HG03108 (cell line): Measurements from ENCODE around the gene PMIS2.
A peak's percentile ranks its signal among the peaks of the same experiment; 100 is the strongest.

Source experiments
- ATAC-seq: cut with Tn5 transposase; IDR thresholded peaks from one replicate; pipeline ENCODE4 v1.9.1; 2021; ENCODE audit warnings: moderate library complexity; ENCODE audit not compliant: unreplicated experiment

The PMIS2 gene

DNA sequence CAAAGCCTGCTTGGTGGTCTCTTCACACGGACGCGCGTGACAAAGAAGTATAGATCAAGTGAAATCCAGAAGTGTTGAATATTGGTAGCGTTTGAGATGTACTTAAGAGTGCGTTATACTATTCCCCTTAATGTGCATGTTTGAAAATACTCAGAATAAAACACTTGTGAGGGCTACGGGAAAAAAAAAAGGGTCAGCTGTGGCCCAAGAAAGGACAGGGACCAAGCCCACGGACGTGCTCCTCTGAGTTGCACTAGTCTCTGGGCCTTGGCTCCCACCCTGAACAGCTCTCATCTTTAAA lies 42.2 kb downstream of the PMIS2 start:
- no peak for ATAC-seq

DNA sequence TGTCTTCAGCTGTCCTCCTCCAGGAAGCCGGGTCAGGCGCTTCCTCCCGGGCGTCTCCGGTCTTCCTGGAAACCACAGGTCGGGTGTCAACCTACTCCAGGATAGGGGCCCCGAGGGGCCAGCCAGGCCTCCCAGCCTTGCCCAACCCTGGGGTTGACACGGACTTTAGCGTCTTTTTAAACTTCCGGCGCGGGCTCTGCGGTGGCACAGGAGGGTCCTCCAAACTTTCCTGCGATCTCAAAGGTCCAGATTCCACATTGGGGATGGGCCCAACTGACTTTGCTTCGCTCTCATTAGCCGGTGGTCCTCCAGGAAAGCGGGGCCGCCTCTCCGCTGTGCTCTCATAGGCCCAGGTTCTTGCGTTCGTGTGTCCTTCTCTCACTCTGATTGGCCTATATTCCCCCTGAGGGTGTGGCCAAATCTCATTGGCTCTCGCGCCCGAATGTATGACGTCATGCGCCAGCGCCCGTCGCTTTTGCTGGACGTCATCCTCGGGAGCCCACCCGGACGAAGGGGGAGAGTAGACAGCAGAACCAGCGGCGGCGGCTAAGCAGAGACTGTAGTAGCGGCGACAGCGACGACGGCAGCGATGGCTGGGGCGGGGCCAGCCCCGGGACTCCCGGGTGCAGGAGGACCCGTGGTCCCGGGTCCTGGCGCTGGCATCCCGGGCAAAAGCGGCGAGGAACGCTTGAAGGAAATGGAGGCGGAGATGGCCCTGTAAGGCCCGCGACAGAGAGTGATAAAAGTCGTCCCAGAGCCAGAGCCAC lies 42.8 kb downstream of the PMIS2 start, which contains the start of gene RBM42:
RBM42 (plus strand) TSS at position 472 of the 767 bp plus-strand sequence; CDS start at position 590, 118 bp downstream.
- peak; percentile 97 for ATAC-seq

- no peak for ATAC-seq
Measured at GRCh38 chr19:35629332-35629633, 43.3 kb downstream of the PMIS2 start.

DNA sequence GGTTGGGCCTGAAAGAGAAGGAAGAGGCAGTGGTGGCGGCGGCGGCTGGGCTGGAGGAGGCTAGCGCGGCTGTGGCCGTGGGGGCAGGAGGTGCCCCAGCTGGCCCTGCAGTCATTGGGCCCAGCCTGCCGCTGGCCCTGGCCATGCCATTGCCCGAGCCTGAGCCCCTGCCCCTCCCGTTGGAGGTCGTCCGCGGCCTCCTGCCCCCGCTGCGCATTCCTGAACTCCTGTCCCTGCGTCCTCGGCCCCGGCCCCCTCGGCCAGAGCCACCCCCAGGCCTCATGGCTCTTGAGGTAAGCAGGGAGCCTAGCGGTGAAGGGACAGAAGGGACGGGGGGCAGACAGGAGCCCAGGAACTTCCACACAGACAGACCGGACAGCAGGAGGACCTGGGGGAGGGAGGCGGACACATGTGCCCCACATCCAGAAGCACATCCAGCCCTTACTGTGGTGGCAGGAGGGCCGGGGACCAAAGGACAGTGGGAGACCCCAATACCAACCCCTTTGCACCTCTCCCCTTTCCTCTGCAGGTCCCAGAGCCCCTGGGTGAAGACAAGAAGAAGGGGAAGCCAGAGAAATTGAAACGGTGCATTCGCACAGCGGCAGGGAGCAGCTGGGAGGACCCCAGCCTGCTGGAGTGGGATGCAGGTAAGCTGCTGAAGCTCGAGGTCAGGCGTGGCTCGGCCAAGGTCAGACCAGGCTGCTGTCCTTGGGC lies 47.9 kb downstream of the PMIS2 start:
- ATAC-seq = no peak

DNA sequence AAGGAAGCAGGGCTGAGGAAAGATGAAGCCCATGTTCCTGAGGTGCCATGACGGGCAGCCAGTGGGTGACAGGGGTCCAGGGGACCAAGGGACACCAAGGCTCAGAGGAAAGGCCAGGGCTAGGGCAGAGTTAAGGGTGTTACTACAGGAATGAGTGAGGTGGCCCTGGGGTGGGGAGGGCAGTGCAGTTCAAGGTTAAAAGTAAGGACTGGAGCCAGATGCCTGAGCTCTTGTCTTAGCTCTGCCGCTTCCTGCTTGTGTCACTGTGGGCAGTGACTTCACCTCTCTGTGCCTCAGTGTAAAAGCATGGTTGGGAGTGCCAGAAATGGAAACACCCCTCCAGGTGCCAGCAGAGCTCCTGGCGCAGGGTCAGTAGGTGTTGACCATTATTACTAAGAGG lies 50.7 kb downstream of the PMIS2 start:
- no peak for ATAC-seq
